IPS-20b (cell line): ENCODE measurements around the gene GUCA2B.

Experiments used
- H3K27ac ChIP-seq: one replicate; pipeline ENCODE4 v1.5.1; 2013; ENCODE audit warnings: low read length
- H3K27me3 ChIP-seq: 2 replicates; pipeline ENCODE4 v1.6.1; 2013; ENCODE audit warnings: mild to moderate bottlenecking, low read length, inconsistent platforms; ENCODE audit not compliant: insufficient read depth
- H3K36me3 ChIP-seq: 2 replicates; pipeline ENCODE4 v1.6.1; 2013; ENCODE audit warnings: low read depth, mild to moderate bottlenecking, inconsistent platforms, low read length, moderate library complexity; ENCODE audit not compliant: insufficient read depth
- H3K4me1 ChIP-seq: 2 replicates; pipeline ENCODE4 v1.6.1; 2013; ENCODE audit warnings: mild to moderate bottlenecking, control low read depth, inconsistent platforms, low read length, moderate library complexity; ENCODE audit not compliant: insufficient read depth
- H3K4me3 ChIP-seq: 2 replicates; pipeline ENCODE4 v1.5.1; 2013; ENCODE audit warnings: mild to moderate bottlenecking, low read length, inconsistent platforms
- H3K9ac ChIP-seq: 2 replicates; pipeline ENCODE4 v1.6.1; 2013; ENCODE audit warnings: low read depth, mild to moderate bottlenecking, inconsistent platforms, low read length, moderate library complexity
- H3K9me3 ChIP-seq: 2 replicates; pipeline ENCODE4 v1.6.1; 2013; ENCODE audit warnings: mild to moderate bottlenecking, low read depth, low read length, inconsistent platforms; ENCODE audit not compliant: insufficient read depth

GUCA2B gene

GRCh38 chr1:42201986-42202385 lies 48.8 kb downstream of the GUCA2B start:
- Histone ChIP-seq H3K4me1 (no peaks in the 10 kb centered on the region), H3K27me3 (no peaks in the 10 kb centered on the region), H3K36me3 (peaks cover 50% of the 10 kb centered on the region), H3K9ac (no peak overlapping the region), H3K4me3 (no peak overlapping the region), H3K9me3 (no peaks in the 10 kb centered on the region), H3K27ac (no peak overlapping the region)
